Erythroblast (primary cell): Measurements from ENCODE around the gene ACADS.

Experiments used
- GATA1 ChIP-seq: IDR thresholded peaks from 2 replicates; pipeline ENCODE4 v1.6.1; 2011; ENCODE audit warnings: low read depth, mild to moderate bottlenecking, control low read depth, low read length, moderate library complexity
- POLR2A ChIP-seq: IDR thresholded peaks from 2 replicates; pipeline ENCODE4 v1.6.1; 2011; ENCODE audit warnings: mild to moderate bottlenecking, low read length

GRCh38 chr12:120764816-120765215 is 39.2 kb downstream of the ACADS start:
- TF ChIP-seq POLR2A (no peak), GATA1 (no peak)
